Measurements from ENCODE around the gene ZFYVE28.

DNA sequence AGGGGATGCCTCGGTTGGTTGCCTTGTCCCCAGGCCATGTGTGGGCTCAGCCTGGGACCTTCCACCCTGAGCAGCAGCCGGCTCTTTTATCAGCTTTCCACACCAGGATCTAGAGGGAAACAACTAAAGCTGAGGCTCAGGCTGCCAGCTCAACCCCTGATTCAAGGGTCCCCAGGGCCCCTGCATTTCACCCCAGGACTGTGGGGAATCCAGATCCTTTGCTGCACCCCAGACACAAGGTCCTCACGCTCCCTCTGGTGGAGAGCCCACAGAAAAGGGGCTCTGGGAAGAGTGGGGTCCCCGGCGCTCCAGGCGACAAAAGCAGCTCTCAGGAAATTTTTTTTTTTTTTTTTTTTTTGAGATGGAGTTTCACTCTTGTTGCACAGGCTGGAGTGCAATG is 64.3 kb downstream of the ZFYVE28 start:
- TF ChIP-seq, protein P1, sequence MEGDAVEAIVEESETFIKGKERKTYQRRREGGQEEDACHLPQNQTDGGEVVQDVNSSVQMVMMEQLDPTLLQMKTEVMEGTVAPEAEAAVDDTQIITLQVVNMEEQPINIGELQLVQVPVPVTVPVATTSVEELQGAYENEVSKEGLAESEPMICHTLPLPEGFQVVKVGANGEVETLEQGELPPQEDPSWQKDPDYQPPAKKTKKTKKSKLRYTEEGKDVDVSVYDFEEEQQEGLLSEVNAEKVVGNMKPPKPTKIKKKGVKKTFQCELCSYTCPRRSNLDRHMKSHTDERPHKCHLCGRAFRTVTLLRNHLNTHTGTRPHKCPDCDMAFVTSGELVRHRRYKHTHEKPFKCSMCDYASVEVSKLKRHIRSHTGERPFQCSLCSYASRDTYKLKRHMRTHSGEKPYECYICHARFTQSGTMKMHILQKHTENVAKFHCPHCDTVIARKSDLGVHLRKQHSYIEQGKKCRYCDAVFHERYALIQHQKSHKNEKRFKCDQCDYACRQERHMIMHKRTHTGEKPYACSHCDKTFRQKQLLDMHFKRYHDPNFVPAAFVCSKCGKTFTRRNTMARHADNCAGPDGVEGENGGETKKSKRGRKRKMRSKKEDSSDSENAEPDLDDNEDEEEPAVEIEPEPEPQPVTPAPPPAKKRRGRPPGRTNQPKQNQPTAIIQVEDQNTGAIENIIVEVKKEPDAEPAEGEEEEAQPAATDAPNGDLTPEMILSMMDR (IDR thresholded peaks at IDR 0.05) = no peak
- no peak for TF ChIP-seq POLR2AphosphoS5 (IDR thresholded peaks at IDR 0.05)
- no peak for TF ChIP-seq POLR2A (IDR thresholded peaks at IDR 0.05)
